GM18873 (cell line): ENCODE measurements around the gene L3MBTL4.
"Not testable (repeated sequence)": the region's sequence is repeated elsewhere in the genome, so short reads cannot be mapped to it uniquely, and the experiment has no call there.

Experiments
- ATAC-seq: cut with Tn5 transposase; IDR thresholded peaks from one replicate; pipeline ENCODE4 v1.9.1; 2021; ENCODE audit warnings: mild to moderate bottlenecking, moderate library complexity, moderate number of reproducible peaks; ENCODE audit not compliant: unreplicated experiment, low FRiP score

The L3MBTL4 gene

GRCh38 chr18:6261938-6262337, 152.8 kb downstream of the L3MBTL4 start:
- no peak for ATAC-seq

GRCh38 chr18:6259324-6259723, 155.4 kb downstream of the L3MBTL4 start:
- ATAC-seq, result not testable (repeated sequence)

DNA sequence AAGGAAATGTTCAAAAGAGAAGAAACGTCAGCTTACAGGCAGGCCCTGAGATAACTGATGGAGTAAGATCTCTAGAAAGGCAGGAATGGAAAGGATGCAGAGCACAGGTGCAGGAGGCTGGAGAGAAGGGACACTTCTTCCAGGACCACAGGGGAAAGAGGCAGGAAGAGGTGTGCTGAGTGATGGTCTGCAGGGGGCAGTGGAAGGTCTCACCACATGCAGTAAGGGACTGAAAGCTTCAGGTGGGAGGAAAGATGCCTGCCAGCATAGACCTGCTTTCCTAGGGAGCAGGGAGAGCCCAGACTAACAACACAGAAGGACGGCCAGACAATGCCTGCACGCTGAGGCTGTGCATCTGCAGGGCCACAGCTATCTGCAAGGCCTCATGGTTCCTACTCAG, 156.8 kb downstream of the L3MBTL4 start:
- ATAC-seq, result no peak

- ATAC-seq, result no peak
Measured at GRCh38 chr18:6256521-6256920, 158.2 kb downstream of the L3MBTL4 start.

- no peak for ATAC-seq
Measured at GRCh38 chr18:6255886-6256285, 158.8 kb downstream of the L3MBTL4 start.

GRCh38 chr18:6255116-6255705, 159.5 kb downstream of the L3MBTL4 start:
- no peak for ATAC-seq

- ATAC-seq, result no peak
Measured at GRCh38 chr18:6254456-6254855, 160.3 kb downstream of the L3MBTL4 start.

DNA sequence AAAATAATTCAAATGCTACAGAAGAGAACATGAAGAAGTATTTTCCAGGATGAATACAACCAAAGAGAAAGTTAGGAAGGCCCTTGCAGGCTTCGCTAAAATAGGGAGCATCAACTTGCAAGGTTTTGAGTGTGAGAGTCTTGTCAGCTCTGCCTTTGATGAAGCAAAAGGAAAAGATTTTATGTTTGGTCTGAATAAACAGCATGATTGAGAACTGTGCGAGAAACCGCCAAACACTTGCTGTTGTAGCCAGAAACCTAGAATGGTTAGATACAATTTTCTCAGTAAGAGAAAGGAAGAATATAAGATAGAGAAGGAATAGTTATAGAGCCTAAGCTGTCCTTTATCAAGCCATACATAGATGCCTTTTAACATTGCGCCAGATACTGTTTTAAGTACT, 163.6 kb downstream of the L3MBTL4 start:
- no peak for ATAC-seq

GRCh38 chr18:6249788-6250187, 164.9 kb downstream of the L3MBTL4 start:
- no peak for ATAC-seq

DNA sequence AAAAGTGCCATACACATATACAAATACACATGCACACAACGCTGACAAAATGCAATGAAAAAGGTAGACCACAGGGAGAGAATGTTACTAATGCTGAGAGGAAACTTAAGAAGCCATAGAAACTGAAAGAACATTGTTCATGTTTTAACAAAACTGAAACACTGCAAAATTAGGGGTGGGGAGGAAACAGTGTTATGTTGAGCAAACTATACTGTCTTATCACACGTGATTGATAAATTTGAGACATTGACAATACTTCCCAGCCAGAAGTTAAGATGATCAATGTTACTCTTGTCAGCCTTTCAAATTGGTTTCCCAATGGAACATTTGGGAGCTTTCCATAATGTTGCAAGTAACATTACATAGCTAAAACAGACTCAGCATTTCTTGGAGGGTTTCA, 165.5 kb downstream of the L3MBTL4 start:
- ATAC-seq, result peak; percentile 94

DNA sequence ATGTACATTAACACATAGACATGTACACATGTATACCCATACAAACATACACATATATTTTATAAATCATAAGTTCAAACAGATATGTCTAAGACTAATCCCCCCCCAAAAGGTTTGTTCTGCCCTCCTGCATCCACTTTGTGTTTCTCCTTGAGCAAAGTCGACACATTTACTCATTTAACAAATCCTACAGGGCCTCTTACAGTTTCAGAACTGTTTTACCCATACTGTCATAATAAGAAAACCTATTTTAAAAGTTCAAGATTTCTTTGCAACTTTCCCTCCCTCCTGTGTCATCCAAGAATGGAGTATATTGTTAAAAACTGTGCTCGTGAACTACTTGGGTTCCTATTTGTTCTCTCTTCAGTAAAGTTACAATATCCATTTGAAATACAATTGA, 166.7 kb downstream of the L3MBTL4 start:
- ATAC-seq, result no peak

DNA sequence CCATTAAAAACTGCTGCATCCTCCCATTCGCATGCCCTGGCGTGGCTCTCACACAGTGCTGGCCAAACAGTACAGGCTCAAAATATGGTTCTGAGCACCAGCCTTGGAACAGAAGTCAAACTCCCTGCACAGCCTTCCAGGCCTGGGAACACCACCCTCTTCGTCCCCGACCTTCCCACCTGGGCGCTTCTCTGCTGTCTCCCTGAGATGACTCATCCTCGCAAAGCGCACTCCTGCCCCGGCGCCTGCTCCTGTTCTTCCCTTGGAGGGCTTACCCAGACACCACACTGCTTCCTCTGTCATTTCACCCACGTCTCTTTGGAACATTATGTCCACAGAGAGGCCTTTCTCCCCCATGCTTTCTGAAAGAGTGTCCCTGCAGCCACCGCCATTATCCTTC, 172.7 kb downstream of the L3MBTL4 start:
- ATAC-seq, result no peak

- no peak for ATAC-seq
Measured at GRCh38 chr18:6239716-6240115, 175.0 kb downstream of the L3MBTL4 start.

- no peak for ATAC-seq
Measured at GRCh38 chr18:6236258-6236657, 178.5 kb downstream of the L3MBTL4 start.

GRCh38 chr18:6222271-6222670, 192.4 kb downstream of the L3MBTL4 start:
- no peak for ATAC-seq

DNA sequence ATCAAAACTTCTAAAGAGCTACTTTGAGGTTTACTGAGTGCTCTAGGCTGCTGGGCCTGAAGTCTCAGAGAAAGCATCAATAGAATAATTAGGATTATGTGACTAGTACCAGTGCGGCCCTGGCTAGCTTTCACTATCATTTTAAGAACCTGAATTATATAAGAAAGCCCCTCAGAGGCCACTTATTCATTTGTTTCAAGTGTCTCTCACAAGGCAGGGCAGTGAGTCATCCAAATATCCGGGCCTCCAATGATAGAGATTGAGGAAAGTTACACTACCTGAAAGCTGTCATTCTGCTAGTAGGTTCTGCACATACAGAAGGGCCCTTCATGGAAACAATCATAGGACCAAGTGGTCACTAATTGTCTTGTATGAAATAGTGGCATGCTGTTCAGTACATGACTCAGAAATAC, 193.1 kb downstream of the L3MBTL4 start:
- no peak for ATAC-seq

GRCh38 chr18:6220129-6220528, 194.6 kb downstream of the L3MBTL4 start:
- no peak for ATAC-seq

- no peak for ATAC-seq
Measured at GRCh38 chr18:6219116-6219717, 195.5 kb downstream of the L3MBTL4 start.

GRCh38 chr18:6215888-6216287, 198.8 kb downstream of the L3MBTL4 start:
- no peak for ATAC-seq

DNA sequence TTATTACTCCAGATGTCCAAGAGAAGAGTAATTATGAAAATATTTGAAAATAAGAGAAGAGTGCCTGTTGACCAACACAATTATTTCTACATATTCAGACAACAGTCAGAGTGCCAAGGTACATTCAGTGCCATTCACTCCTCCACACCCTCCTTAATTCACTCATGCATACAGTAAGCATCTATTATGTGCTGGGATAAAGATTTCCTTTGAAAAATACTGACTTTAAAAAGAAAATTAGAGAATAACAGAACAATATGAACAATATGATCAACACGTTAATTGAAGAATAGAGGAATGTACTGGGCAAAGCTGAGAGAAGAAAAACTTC, 203.6 kb downstream of the L3MBTL4 start:
- ATAC-seq, result no peak

DNA sequence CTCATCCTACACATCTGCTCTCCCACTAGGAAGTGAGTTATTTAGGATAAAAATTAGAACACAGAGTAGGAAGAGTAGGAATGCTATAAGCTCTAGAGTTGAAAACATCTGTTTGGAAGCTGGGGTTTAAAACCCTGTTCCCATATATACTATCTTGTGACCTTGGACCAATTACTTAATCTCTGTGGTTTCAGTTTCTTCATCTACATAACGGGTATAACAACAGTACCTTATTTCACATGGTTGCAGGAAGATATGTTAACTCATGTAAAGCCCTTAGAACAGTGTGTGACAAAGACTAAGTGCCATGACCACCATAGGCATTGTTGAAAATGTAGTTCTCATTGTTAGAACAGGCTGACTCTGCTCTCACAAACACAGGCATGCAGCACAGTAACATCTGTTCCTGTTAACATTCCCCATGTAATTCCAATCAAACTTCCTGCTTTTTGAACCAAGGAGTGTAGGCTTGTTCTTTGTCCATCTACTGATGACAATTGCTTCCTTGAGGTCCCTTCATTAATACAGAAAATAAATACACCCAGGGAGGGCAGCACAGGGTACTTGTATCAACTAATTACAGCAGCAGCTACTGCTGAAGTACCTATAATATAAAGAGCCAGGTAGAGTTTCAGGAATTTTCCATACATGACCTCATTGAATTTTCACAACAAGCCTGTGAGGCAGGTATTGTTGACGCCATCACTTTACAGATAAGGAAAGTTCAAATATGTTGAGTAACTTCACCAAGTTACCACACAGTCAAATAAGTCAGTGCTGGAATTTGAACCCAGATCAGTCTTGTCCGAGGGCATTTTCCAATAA, 204.2 kb downstream of the L3MBTL4 start:
- no peak for ATAC-seq

DNA sequence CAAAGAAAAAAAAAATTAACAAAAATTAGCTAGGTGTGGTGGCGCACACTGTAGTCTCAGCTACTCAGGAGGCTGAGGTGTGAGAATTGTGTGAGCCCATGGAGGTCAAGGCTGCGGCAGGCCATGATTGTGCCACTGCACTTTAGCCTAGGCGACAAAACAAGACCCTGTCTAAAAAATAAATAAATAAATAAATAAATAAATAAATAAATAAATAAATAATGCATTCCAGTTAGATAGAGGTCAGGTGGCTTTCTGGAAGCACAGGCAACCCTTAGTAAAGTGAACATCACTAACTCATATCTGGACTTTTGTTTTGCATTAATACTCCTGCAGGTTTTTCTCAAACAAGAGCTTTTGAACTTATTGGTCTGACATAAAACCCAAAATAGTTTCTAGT, 206.8 kb downstream of the L3MBTL4 start:
- no peak for ATAC-seq
